DND-41 (cell line): ENCODE data around the gene ST3GAL4.

Source experiments
- ATAC-seq: fragments of 200-7000 bp; cut with Tn5 transposase; 3 replicates; pipeline ENCODE4 v1.9.1; 2021; ENCODE audit warnings: low read depth; ENCODE audit not compliant: insufficient read depth
- DNase-seq: peaks from one replicate; pipeline ENCODE4 v3.0.0-alpha.2; 2020
- H2AFZ ChIP-seq: 2 replicates; pipeline ENCODE4 v1.6.0; 2012; ENCODE audit warnings: low read depth, low read length
- H3K27ac ChIP-seq: 2 replicates; pipeline ENCODE4 v1.5.1; 2012; ENCODE audit warnings: low read length, inconsistent platforms
- H3K27me3 ChIP-seq: fragments of 200-600 bp; sonication (generic); 2 replicates; pipeline ENCODE4 v1.6.0; 2012; ENCODE audit warnings: low read length, mild to moderate bottlenecking, inconsistent platforms; ENCODE audit not compliant: insufficient read depth, poor library complexity
- H3K36me3 ChIP-seq: 2 replicates; pipeline ENCODE4 v1.5.1; 2012; ENCODE audit warnings: low read length, inconsistent platforms; ENCODE audit not compliant: insufficient read depth
- H3K4me1 ChIP-seq: 2 replicates; pipeline ENCODE4 v1.5.1; 2012; ENCODE audit warnings: mild to moderate bottlenecking, low read length; ENCODE audit not compliant: insufficient read depth
- H3K4me2 ChIP-seq: 2 replicates; pipeline ENCODE4 v1.6.0; 2012; ENCODE audit warnings: mild to moderate bottlenecking, moderate library complexity, low read length, inconsistent platforms; ENCODE audit not compliant: insufficient read depth
- H3K4me3 ChIP-seq, 2 experiments: fragments of 200-600 bp in 1 of 2; shearing (Covaris generic) in 1 of 2; 2 replicates each; pipeline ENCODE4 v1.5.1; 2012 to 2016; ENCODE audit warnings: inconsistent platforms in 2 of 2, low read length in 2 of 2, mild to moderate bottlenecking in 2 of 2, low read depth in 1 of 2, moderate library complexity in 1 of 2
- H3K79me2 ChIP-seq: 2 replicates; pipeline ENCODE4 v1.6.0; 2012; ENCODE audit warnings: low read length, inconsistent platforms; ENCODE audit not compliant: insufficient read depth
- H3K9ac ChIP-seq: 2 replicates; pipeline ENCODE4 v1.6.0; 2012; ENCODE audit warnings: low read depth, mild to moderate bottlenecking, inconsistent platforms, low read length, moderate library complexity
- H3K9me3 ChIP-seq: 2 replicates; pipeline ENCODE4 v1.5.1; 2012; ENCODE audit warnings: low read length, moderate library complexity, mild to moderate bottlenecking, inconsistent platforms; ENCODE audit not compliant: insufficient read depth, severe bottlenecking
- H4K20me1 ChIP-seq: 2 replicates; pipeline ENCODE4 v1.6.0; 2012; ENCODE audit warnings: low read length; ENCODE audit not compliant: insufficient read depth
- EZH2 ChIP-seq: IDR thresholded peaks from 3 replicates; pipeline ENCODE4 v1.6.1; 2012; ENCODE audit warnings: borderline replicate concordance, low read depth, mild to moderate bottlenecking, moderate library complexity, low read length, inconsistent platforms; ENCODE audit not compliant: severe bottlenecking
- TF ChIP-seq, protein P1 (sequence below): IDR thresholded peaks from 2 replicates; pipeline ENCODE4 v1.5.1; 2012; ENCODE audit warnings: borderline replicate concordance, low read length, moderate library complexity, mild to moderate bottlenecking; ENCODE audit not compliant: poor library complexity, severe bottlenecking; ENCODE audit errors: extremely low read depth

Gene ST3GAL4

DNA sequence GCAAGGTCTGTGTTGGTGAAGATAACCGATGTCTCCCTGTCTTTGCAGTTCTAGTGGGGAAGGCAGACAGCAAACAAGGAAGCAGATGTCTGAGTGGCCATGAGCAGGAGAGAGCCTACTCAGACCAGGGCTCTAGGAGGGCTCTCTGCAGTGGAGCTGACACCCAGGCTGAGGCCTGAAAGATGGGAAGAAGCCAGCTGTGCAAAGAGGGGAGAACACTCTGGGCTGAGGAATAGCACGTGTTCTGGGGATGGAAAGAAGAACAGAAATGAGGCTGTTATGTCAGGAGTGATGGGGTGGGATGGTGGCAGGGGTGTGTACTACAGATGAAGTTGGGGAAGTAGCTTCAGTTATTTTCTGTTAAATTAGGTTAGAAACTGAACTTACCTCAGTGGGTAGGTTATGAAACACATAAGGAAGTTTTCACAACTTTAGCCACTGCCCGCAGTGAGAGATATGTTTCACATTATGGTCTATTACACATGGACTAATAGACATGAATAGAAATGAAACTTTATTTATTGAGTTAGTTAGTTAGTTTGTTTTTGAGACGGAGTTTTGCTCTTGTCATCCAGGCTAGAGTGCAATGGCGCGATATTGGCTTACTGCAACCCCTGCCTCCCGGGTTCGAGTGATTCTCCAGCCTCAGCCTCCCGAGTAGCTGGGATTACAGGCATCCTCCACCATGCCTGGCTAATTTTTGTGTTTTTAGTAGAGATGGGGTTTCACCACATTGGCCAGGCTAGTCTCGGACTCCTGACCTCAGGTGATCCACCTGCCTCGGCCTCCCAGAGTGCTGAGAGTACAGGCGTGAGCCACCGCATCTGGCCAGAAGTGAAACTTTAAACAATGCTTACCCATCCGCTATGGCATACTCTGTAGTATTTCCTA lies 43.8 kb upstream of the ST3GAL4 start:
- no peak overlapping the region for H2AFZ ChIP-seq

DNA sequence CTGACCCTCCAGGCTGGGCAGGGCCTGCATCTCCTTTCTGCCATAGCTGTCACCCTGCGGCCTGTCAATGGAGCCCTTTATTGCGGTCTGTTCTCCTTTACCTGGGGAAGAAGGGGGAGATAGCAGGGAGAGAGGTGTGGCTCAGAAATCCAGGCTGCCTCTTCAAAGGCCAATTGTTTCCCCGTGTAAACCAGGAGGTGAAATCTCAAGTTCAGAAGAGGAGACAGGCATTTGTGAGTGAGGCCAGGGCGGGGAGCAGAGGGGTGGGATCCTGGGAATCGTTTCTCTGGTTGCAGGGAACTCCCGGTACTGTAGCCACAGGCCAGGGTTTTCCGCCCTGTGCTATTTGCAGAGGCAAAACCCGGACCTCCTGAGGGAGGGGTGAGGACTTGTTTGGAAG lies 42.5 kb upstream of the ST3GAL4 start:
- no peak for DNase-seq
- Histone ChIP-seq H3K79me2 (peaks cover 9% of the 10 kb centered on the region), H3K4me1 (peaks cover 17% of the 10 kb centered on the region), H3K9ac (no peak overlapping the region), H4K20me1 (no peaks in the 10 kb centered on the region), H3K27ac (no peak overlapping the region), H3K9me3 (no peaks in the 10 kb centered on the region), H3K4me3 (no peak overlapping the region), H3K36me3 (peaks cover 27% of the 10 kb centered on the region), H3K27me3 (no peaks in the 10 kb centered on the region), H3K4me2 (no peak overlapping the region), H2AFZ (no peak overlapping the region)
- TF ChIP-seq, protein P1, sequence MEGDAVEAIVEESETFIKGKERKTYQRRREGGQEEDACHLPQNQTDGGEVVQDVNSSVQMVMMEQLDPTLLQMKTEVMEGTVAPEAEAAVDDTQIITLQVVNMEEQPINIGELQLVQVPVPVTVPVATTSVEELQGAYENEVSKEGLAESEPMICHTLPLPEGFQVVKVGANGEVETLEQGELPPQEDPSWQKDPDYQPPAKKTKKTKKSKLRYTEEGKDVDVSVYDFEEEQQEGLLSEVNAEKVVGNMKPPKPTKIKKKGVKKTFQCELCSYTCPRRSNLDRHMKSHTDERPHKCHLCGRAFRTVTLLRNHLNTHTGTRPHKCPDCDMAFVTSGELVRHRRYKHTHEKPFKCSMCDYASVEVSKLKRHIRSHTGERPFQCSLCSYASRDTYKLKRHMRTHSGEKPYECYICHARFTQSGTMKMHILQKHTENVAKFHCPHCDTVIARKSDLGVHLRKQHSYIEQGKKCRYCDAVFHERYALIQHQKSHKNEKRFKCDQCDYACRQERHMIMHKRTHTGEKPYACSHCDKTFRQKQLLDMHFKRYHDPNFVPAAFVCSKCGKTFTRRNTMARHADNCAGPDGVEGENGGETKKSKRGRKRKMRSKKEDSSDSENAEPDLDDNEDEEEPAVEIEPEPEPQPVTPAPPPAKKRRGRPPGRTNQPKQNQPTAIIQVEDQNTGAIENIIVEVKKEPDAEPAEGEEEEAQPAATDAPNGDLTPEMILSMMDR = no peak
- ATAC-seq = no peak

More for the DNA sequence above, 43.8 kb upstream of the ST3GAL4 start:
- no peak overlapping the region for H3K4me2 ChIP-seq
- H3K27me3 ChIP-seq = no peaks in the 10 kb centered on the region
- H3K79me2 ChIP-seq = peaks cover 9% of the 10 kb centered on the region
- H3K36me3 ChIP-seq = peaks cover 30% of the 10 kb centered on the region
- H4K20me1 ChIP-seq = no peaks in the 10 kb centered on the region
- H3K27ac ChIP-seq = peak overlapping the region; percentile 51; the same call in 1 of the 2 replicates
- H3K9me3 ChIP-seq = no peaks in the 10 kb centered on the region
- peaks cover 11% of the 10 kb centered on the region for H3K4me1 ChIP-seq
- TF ChIP-seq EZH2 = no peak
- TF ChIP-seq, protein P1 = no peak
- DNase-seq (no peak), ATAC-seq (no peak)
- no peak overlapping the region for H3K9ac ChIP-seq
- H3K4me3 ChIP-seq = no peak overlapping the region

DNA sequence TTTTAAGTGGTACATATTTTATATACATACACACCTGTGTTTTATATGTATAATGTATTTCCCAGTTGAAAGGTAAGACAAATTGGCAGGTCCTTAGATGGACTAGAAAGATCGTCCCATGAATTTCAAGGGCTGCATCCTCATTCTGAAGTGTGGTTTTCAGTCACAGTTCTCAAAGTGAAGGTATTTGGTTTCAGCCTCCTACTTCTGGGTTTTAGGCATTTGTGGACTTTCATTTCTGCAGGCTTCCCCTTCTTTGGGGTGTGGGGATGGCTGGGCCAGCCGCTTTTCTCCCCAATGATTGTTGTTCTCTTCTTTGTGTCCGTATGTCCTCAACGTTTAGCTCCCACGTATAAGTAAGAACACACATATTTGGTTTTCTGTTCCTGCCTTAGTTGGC lies 41.7 kb upstream of the ST3GAL4 start:
- Histone ChIP-seq H2AFZ (no peak overlapping the region), H3K27me3 (no peaks in the 10 kb centered on the region), H3K36me3 (peaks cover 24% of the 10 kb centered on the region), H3K9ac (no peak overlapping the region), H3K4me2 (no peak overlapping the region), H3K4me3 (no peak overlapping the region), H3K27ac (peak overlapping the region; percentile 10; the same call in 1 of the 2 replicates), H3K9me3 (no peaks in the 10 kb centered on the region), H4K20me1 (no peaks in the 10 kb centered on the region), H3K79me2 (peaks cover 9% of the 10 kb centered on the region), H3K4me1 (peaks cover 26% of the 10 kb centered on the region)
- DNase-seq (no peak), ATAC-seq (no peak)
- TF ChIP-seq EZH2 = no peak
- TF ChIP-seq, protein P1 = no peak
